Thymus (tissue), 11 donors: ENCODE data around the gene PTPRT. TPM values are rescaled to one million over a fixed set of nuclear protein-coding genes. Genes with fewer than 3 reads are reported as not detected.

Source experiments
- DNase-seq, 9 donors: peaks; one replicate each; pipeline ENCODE4 v3.0.0-alpha.2; 2013; ENCODE audit warnings: low spot score in 9 of 9, low read depth in 6 of 9, missing footprints in 1 of 9
- H3K27ac ChIP-seq, 2 donors: one replicate each; pipeline ENCODE4 v1.5.1; 2013; ENCODE audit warnings: control low read depth in 1 of 2, low read depth in 1 of 2, low read length in 1 of 2, mild to moderate bottlenecking in 1 of 2, moderate library complexity in 1 of 2
- H3K27me3 ChIP-seq, 2 donors: one replicate each; pipeline ENCODE4 v1.5.1; 2013; ENCODE audit warnings: low read length in 1 of 2; ENCODE audit not compliant: control insufficient read depth in 2 of 2, insufficient read depth in 1 of 2
- H3K36me3 ChIP-seq, 2 donors: one replicate each; pipeline ENCODE4 v1.5.1; 2013; ENCODE audit warnings: low read length in 1 of 2, mild to moderate bottlenecking in 1 of 2, moderate library complexity in 1 of 2; ENCODE audit not compliant: control insufficient read depth in 2 of 2, insufficient read depth in 2 of 2
- H3K4me1 ChIP-seq, 2 donors: one replicate each; pipeline ENCODE4 v1.5.1; 2013; ENCODE audit warnings: low read length in 2 of 2; ENCODE audit not compliant: control insufficient read depth in 2 of 2, insufficient read depth in 2 of 2
- H3K4me3 ChIP-seq, 2 donors: one replicate each; pipeline ENCODE4 v1.5.1; 2013; ENCODE audit warnings: low read length in 2 of 2, control low read depth in 1 of 2, mild to moderate bottlenecking in 1 of 2
- H3K9me3 ChIP-seq, 2 donors: one replicate each; pipeline ENCODE4 v1.5.1; 2013; ENCODE audit warnings: low read length in 1 of 2, mild to moderate bottlenecking in 1 of 2; ENCODE audit not compliant: control insufficient read depth in 2 of 2, insufficient read depth in 1 of 2
- WGBS: extraction: QIAGEN DNeasy Blood & Tissue Kit; methylation state at CpG from one replicate; pipeline ENCODE4 v1.1.7; 2013; 5-methylcytosine and 5-hydroxymethylcytosine counted together
- polyA plus RNA-seq: library from polyadenylated mRNA; stranded (reverse); fragments of 200-250 nt; gene quantifications from one replicate; pipeline ENCODE4 v1.2.3, GENCODE V29; 2013
- total RNA-seq: library from RNA; stranded (reverse); fragments of 120-200 nt; gene quantifications from one replicate; pipeline ENCODE4 v1.2.4, GENCODE V29; 2013
- donor health status: healthy.

The PTPRT gene
- total and polyA plus RNA-seq, 2 donors = 2.4 to 4.5 TPM

- H3K36me3 ChIP-seq = no peaks in the 10 kb centered on the region
- no peaks in the 10 kb centered on the region for H3K4me1 ChIP-seq
- WGBS = 63% methylated on average over 2 of the region's 2 CpGs
- no peak overlapping the region for H3K27ac ChIP-seq
- no peak for DNase-seq
- no peak overlapping the region for H3K4me3 ChIP-seq
- H3K9me3 ChIP-seq = no peaks in the 10 kb centered on the region
- no peaks in the 10 kb centered on the region for H3K27me3 ChIP-seq
Observed at GRCh38 chr20:42963796-42964195, 225.9 kb downstream of the PTPRT start.

GRCh38 chr20:42961771-42962170 is 227.9 kb downstream of the PTPRT start:
- no peaks in the 10 kb centered on the region for H3K9me3 ChIP-seq
- H3K4me3 ChIP-seq = no peak overlapping the region
- no peak overlapping the region for H3K27ac ChIP-seq
- no peaks in the 10 kb centered on the region for H3K4me1 ChIP-seq
- no peaks in the 10 kb centered on the region for H3K36me3 ChIP-seq
- WGBS = 87% methylated on average over 6 of the region's 6 CpGs
- no peak for DNase-seq
- H3K27me3 ChIP-seq = no peaks in the 10 kb centered on the region

- no peaks in the 10 kb centered on the region for H3K4me1 ChIP-seq
- WGBS = 87% methylated on average over 2 of the region's 2 CpGs
- no peak overlapping the region for H3K27ac ChIP-seq
- no peaks in the 10 kb centered on the region for H3K9me3 ChIP-seq
- no peak for DNase-seq
- no peaks in the 10 kb centered on the region for H3K36me3 ChIP-seq
- no peaks in the 10 kb centered on the region for H3K27me3 ChIP-seq
- H3K4me3 ChIP-seq = no peak overlapping the region
Observed at GRCh38 chr20:42959996-42960395, 229.7 kb downstream of the PTPRT start.

GRCh38 chr20:42958367-42959069 is 231.2 kb downstream of the PTPRT start:
- Histone ChIP-seq H3K4me3 (no peak overlapping the region), H3K36me3 (no peaks in the 10 kb centered on the region), H3K27me3 (no peaks in the 10 kb centered on the region), H3K9me3 (no peaks in the 10 kb centered on the region), H3K27ac (no peak overlapping the region), H3K4me1 (no peaks in the 10 kb centered on the region)
- no peak for DNase-seq
- WGBS = 86% methylated on average over 2 of the region's 2 CpGs

- Histone ChIP-seq H3K4me1 (no peaks in the 10 kb centered on the region), H3K4me3 (no peak overlapping the region), H3K27me3 (no peaks in the 10 kb centered on the region), H3K36me3 (no peaks in the 10 kb centered on the region), H3K27ac (no peak overlapping the region), H3K9me3 (no peaks in the 10 kb centered on the region)
- 84% methylated on average over 1 of the region's 1 CpG for WGBS
- DNase-seq = no peak
Observed at GRCh38 chr20:42957704-42958095, 232.0 kb downstream of the PTPRT start.

- H3K4me1 ChIP-seq = no peaks in the 10 kb centered on the region
- DNase-seq = no peak
- WGBS = 89% methylated on average over 9 of the region's 9 CpGs
- H3K27ac ChIP-seq = no peak overlapping the region
- no peak overlapping the region for H3K4me3 ChIP-seq
- H3K9me3 ChIP-seq = no peaks in the 10 kb centered on the region
- no peaks in the 10 kb centered on the region for H3K27me3 ChIP-seq
- no peaks in the 10 kb centered on the region for H3K36me3 ChIP-seq
Observed at GRCh38 chr20:42957018-42957703, 232.5 kb downstream of the PTPRT start.

GRCh38 chr20:42955713-42956112 is 234.0 kb downstream of the PTPRT start:
- Histone ChIP-seq H3K4me3 (no peak overlapping the region), H3K27me3 (no peaks in the 10 kb centered on the region), H3K4me1 (no peaks in the 10 kb centered on the region), H3K27ac (no peak overlapping the region), H3K9me3 (no peaks in the 10 kb centered on the region), H3K36me3 (no peaks in the 10 kb centered on the region)
- WGBS = 97% methylated on average over 4 of the region's 4 CpGs
- DNase-seq = no peak

GRCh38 chr20:42954951-42955350 is 234.8 kb downstream of the PTPRT start:
- no peak overlapping the region for H3K27ac ChIP-seq
- H3K4me3 ChIP-seq = no peak overlapping the region
- no peak for DNase-seq
- H3K9me3 ChIP-seq = no peaks in the 10 kb centered on the region
- 86% methylated on average over 5 of the region's 5 CpGs for WGBS
- no peaks in the 10 kb centered on the region for H3K27me3 ChIP-seq
- no peaks in the 10 kb centered on the region for H3K36me3 ChIP-seq
- H3K4me1 ChIP-seq = no peaks in the 10 kb centered on the region

GRCh38 chr20:42949950-42950349 is 239.8 kb downstream of the PTPRT start:
- 92% methylated on average over 7 of the region's 7 CpGs for WGBS
- Histone ChIP-seq H3K27me3 (no peaks in the 10 kb centered on the region), H3K4me1 (no peaks in the 10 kb centered on the region), H3K27ac (no peak overlapping the region), H3K36me3 (no peaks in the 10 kb centered on the region), H3K4me3 (no peak overlapping the region), H3K9me3 (peaks cover 0 to 5% of the 10 kb centered on the region in 2 donors)
- no peak for DNase-seq
